Measurements from ENCODE around the gene CPT2. TPM values are rescaled to one million over a fixed set of nuclear protein-coding genes. Genes with fewer than 3 reads are reported as not detected.

Gene CPT2
- total and polyA plus RNA-seq, 9 of the 15 experiments (the other 6 are each of a cell fraction or from before 2014, with no cell fraction given), result 7.6 to 25.1 (median 16.8) TPM

- no peak for TF ChIP-seq SMAD1 (IDR thresholded peaks at IDR 0.05; ENCODE audit: low read depth, low read length, partially characterized antibody)
- no peak for TF ChIP-seq THAP7 (CRISPR knock-in tag; IDR thresholded peaks at IDR 0.05)
- TF ChIP-seq PTBP1 (IDR thresholded peaks at IDR 0.05; ENCODE audit: low read depth, low read length), result no peak
- peak; percentile 34; the same call in 1 of the 2 replicates for TF ChIP-seq ELF2 (CRISPR knock-in tag; IDR thresholded peaks at IDR 0.05)
- TF ChIP-seq NR4A1 (CRISPR knock-in tag; IDR thresholded peaks at IDR 0.05), result no peak
- TF ChIP-seq NR4A1 (tag; IDR thresholded peaks at IDR 0.05), result no peak
- no peak for TF ChIP-seq ZNF79 (CRISPR knock-in tag; IDR thresholded peaks at IDR 0.05; ENCODE audit: low read depth)
- no peak for TF ChIP-seq RFX7 (CRISPR knock-in tag; IDR thresholded peaks at IDR 0.05)
- TF ChIP-seq ZNF512 (tag; IDR thresholded peaks at IDR 0.05), result no peak
- TF ChIP-seq ARNT (IDR thresholded peaks at IDR 0.05), result peak in 1 of 2 experiments; percentile 53; a peak in 1 of 4 replicates
- TF ChIP-seq NEUROD1 (IDR thresholded peaks at IDR 0.05; ENCODE audit: borderline replicate concordance, low read depth, low read length, partially characterized antibody), result no peak
- TF ChIP-seq REST (IDR thresholded peaks at IDR 0.05; ENCODE audit: borderline replicate concordance), result no peak
- no peak for TF ChIP-seq REST (CRISPR knock-in tag; IDR thresholded peaks at IDR 0.05; ENCODE audit: low read depth)
- TF ChIP-seq ZNF449 (CRISPR knock-in tag; IDR thresholded peaks at IDR 0.05), result no peak
Measured at GRCh38 chr1:53196017-53196484, 573 bp upstream of the CPT2 start (continued).
